K562 treated with DMSO at 1 percent for 48 hours (cell line): ENCODE data around the gene MSMP. TPM values are rescaled to one million over a fixed set of nuclear protein-coding genes. Genes with fewer than 3 reads are reported as not detected.

Experiments
- total RNA-seq: library from RNA; unstranded; fragments of 300-600 nt; gene quantifications from 2 replicates; pipeline ENCODE4 v1.2.3, GENCODE V29; 2022; ENCODE audit warnings: low replicate concordance; ENCODE audit errors: extremely low read depth

The MSMP gene, protein sequence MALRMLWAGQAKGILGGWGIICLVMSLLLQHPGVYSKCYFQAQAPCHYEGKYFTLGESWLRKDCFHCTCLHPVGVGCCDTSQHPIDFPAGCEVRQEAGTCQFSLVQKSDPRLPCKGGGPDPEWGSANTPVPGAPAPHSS
- total RNA-seq: not detected in 2 replicates

DNA sequence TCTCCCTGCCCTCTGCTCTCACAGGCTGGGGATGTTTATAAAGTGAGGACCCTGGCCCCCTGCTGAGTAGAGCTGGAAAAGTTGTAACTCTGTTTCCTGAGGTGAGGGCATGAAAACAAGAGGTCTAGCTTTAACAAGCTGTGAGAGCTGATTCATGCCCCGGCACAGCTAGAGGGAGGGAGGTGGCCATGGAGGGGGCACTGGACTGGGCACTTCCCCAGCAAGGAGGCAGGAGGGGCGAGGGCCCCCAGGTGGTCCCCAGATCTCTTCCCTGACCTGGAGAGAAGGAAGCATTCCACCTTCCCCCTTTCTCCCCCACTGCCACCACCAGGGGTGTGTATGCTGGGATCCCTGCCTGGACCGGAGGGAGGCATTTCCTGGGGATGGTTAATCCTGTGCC, at the start of gene MSMP:
MSMP (minus strand) TSS at position 13 of the 400 bp plus-strand sequence. CDS start 147 bp downstream, outside the sequence.

DNA sequence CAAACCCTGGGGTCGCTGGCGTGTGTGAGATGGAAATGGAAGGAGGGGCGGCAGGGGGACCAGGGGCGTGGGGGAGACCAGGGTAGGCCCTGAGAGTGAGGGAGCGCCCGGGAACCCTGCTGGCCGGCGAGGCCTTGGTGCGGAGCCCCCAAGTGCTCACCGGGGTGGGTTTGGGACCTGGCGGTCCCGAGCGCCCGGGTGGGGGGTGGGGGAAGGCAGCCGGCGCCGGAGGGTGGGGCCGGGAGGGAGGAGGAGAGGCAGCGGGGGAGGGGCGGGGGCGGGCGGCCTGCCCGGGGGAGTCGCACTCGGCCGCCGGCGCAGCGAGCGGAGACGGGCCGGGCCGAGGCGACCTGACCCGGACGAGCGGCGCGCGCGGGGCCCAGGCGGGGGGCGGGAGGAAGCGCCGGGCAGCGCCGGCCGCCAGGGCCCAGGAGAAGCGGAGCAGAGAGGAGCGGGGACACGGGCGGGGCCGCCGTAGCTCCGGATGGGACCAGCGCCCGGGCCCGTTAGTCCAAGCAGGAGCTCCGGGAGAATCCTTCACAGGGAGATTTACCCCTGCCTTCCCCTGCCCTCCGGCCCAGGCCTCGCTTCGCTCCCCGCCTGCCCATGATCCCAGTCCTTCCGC, 37.3 kb upstream of the MSMP start, which contains the start of gene NPR2:
NPR2 (plus strand) TSS at position 295 of the 625 bp plus-strand sequence. CDS start 818 bp downstream, outside the sequence.

DNA sequence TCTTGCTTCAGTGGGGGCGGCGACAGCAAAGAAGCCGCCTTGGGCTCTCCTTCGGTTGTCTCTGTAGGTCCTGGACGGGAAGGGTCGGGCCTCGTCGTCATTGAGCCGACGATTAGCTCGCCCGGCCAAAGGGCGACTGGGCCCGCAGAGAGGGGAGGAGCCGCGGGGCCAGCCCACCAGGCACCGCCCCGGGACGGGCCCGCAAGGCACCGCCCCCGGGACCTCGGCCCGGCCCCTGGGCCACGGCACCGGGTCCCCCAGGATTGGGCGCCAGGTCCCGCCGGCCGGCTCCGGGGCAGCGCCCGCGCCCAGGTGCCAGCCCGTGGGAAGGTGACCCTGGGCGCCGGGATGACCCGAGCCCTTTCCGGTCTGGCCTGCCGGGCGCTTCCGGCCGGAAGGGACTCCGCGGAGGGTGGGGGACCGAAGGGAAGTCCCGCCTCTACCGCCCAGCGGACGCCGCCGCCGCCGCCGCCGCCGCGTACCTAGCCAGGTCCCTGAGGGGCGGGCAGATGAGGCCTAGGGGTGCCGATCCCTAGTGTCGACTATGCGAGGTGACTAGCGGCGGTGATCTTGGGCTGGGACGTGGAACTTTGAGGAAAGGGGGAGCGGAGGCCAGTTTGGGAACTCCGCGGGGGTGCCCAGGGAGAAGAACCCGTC, 5.1 kb downstream of the MSMP start, which contains the start of the genes GBA2 and RGP1:
GBA2 (minus strand) TSS at position 371 of the 657 bp plus-strand sequence. CDS start 524 bp downstream, outside the sequence.
RGP1 (plus strand) TSS at position 430 of the 657 bp plus-strand sequence. CDS start 469 bp downstream, outside the sequence.

DNA sequence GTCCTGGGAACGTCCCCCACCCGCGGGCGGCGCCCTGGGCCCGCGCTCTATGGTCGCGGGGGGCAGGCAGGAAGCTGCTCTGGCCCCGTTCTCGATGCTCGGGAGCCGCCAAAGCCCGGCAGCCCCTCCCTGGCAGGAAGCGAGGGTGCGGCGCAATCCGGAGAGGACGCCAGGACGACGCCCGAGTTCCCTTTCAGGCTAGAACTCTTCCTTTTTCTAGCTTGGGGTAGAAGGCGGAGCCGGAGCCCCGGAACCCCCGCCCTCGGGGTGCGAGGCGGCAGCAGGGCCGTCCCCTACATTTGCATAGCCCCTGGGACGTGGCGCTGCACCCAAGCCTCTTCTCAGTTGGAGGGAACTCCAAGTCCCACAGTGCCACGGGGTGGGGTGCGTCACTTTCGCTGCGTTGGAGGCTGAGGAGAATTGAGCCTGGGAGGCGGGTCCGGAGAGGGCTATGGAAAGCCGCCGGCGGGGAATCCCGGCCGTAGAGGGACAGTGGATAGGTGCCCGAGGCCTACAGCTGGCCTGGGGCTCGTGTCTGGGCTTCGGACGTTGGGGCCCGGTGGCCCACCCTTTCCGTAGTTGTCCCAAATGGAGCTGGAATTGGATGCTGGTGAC, 21.8 kb downstream of the MSMP start, which contains the start of the genes CREB3 and TLN1:
CREB3 (plus strand) TSS at position 482 of the 615 bp plus-strand sequence; CDS start at position 589, 107 bp downstream.
TLN1 (minus strand) TSS at position 11 of the 615 bp plus-strand sequence. CDS start 6,501 bp downstream, outside the sequence.

Other genes with a start within 250 kb of the MSMP start
- not detected in 2 replicates for gene TESK1, start 149.0 kb downstream of the MSMP start, total RNA-seq
- gene CD72, start 135.9 kb downstream of the MSMP start, total RNA-seq: not detected in 2 replicates
- not detected in 2 replicates for gene SIT1, start 103.3 kb downstream of the MSMP start, total RNA-seq
- not detected in 2 replicates for gene RMRP, start 96.3 kb downstream of the MSMP start, total RNA-seq
- gene CCDC107, start 96.0 kb downstream of the MSMP start, total RNA-seq: not detected in 2 replicates
- not detected in 2 replicates for gene ARHGEF39, start 89.1 kb downstream of the MSMP start, total RNA-seq
- not detected in 2 replicates for gene CA9, start 80.3 kb downstream of the MSMP start, total RNA-seq
- not detected in 2 replicates for gene TPM2, start 64.4 kb downstream of the MSMP start, total RNA-seq
- 65.0 and 713 TPM in 2 replicates for gene TLN1, start 22.1 kb downstream of the MSMP start, total RNA-seq
- gene CREB3, start 21.6 kb downstream of the MSMP start, total RNA-seq: not detected in 2 replicates
- gene GBA2, start 5.0 kb downstream of the MSMP start, total RNA-seq: not detected in 2 replicates
- not detected in 2 replicates for gene RGP1, start 5.0 kb downstream of the MSMP start, total RNA-seq
- not detected in 2 replicates for gene NPR2, start 37.3 kb upstream of the MSMP start, total RNA-seq
- gene SPAG8, start 58.0 kb upstream of the MSMP start, total RNA-seq: not detected in 2 replicates
- not detected in 2 replicates for gene HINT2, start 60.8 kb upstream of the MSMP start, total RNA-seq
- not detected in 2 replicates for gene FAM221B, start 74.5 kb upstream of the MSMP start, total RNA-seq
- not detected in 2 replicates for gene TMEM8B, start 75.0 kb upstream of the MSMP start, total RNA-seq
- gene OR13J1, start 116.1 kb upstream of the MSMP start, total RNA-seq: not detected in 2 replicates
- gene HRCT1, start 151.9 kb upstream of the MSMP start, total RNA-seq: not detected in 2 replicates
- gene SPAAR, start 155.2 kb upstream of the MSMP start, total RNA-seq: not detected in 2 replicates
- gene OR2S2, start 203.9 kb upstream of the MSMP start, total RNA-seq: not detected in 2 replicates